B cell (primary cell): ENCODE results near the gene TIMP2. TPM values are rescaled to one million over a fixed set of nuclear protein-coding genes. Genes with fewer than 3 reads are reported as not detected.

ENCODE experiments used
- ATAC-seq: fragments of 200-7000 bp; cut with Tn5 transposase; one replicate; pipeline ENCODE4 v1.10.0; 2021; ENCODE audit warnings: low read depth, mild to moderate bottlenecking, moderate number of reproducible peaks, moderate library complexity
- CTCF ChIA-PET: fragments of 350-600 bp; sonication (Branson Sonifier 250); formaldehyde crosslinking; loops from one replicate; lab custom pipeline; 2021; ENCODE audit warnings: antibody characterized with exemption, inconsistent platforms; lab: Charles Lee
- POLR2A ChIA-PET: fragments of 350-600 bp; sonication (Branson Sonifier 250); formaldehyde crosslinking; loops from one replicate; lab custom pipeline; 2021; ENCODE audit warnings: antibody characterized with exemption; lab: Charles Lee
- DNase-seq: peaks from one replicate; pipeline ENCODE4 v3.0.0; 2013
- H2AFZ ChIP-seq: 2 replicates; pipeline ENCODE4 v1.6.1; 2012; ENCODE audit warnings: mild to moderate bottlenecking, low read depth, low read length; ENCODE audit not compliant: insufficient read depth, poor library complexity, severe bottlenecking
- H3K27ac ChIP-seq, 2 donors: 1 replicate in 1 of 2; 2 replicates in 1 of 2; pipeline ENCODE4 v1.5.1; 2012 to 2013; ENCODE audit warnings: low read length in 2 of 2, mild to moderate bottlenecking in 2 of 2, moderate library complexity in 1 of 2
- H3K27me3 ChIP-seq, 4 experiments: fragments of 200-600 bp in 1 of 4; sonication (generic) in 1 of 4; replicated peaks in 1 of 4; 1 replicate in 2 of 4; 2 replicates in 2 of 4; pipeline versions ENCODE4 v1.6.1 to v1.7.0; 2013 to 2016; ENCODE audit warnings: low read length in 3 of 4, mild to moderate bottlenecking in 2 of 4, mixed read lengths in 1 of 4, moderate library complexity in 1 of 4; ENCODE audit not compliant: insufficient read depth in 4 of 4, control insufficient read depth in 3 of 4; ENCODE audit errors: control extremely low read depth in 1 of 4
- H3K36me3 ChIP-seq, 2 experiments: replicated peaks in 1 of 2; 1 replicate in 1 of 2; 2 replicates in 1 of 2; pipeline versions ENCODE4 v1.6.1 to v1.7.1; 2013; ENCODE audit warnings: low read length in 1 of 2; ENCODE audit not compliant: insufficient read depth in 2 of 2, control insufficient read depth in 1 of 2; ENCODE audit errors: control extremely low read depth in 1 of 2, extremely low read depth in 1 of 2
- H3K4me1 ChIP-seq, 2 donors: fragments of 200-600 bp in 1 of 2; sonication (generic) in 1 of 2; 1 replicate in 1 of 2; 2 replicates in 1 of 2; pipeline versions ENCODE4 v1.5.1 to v1.6.1; 2013 to 2017; ENCODE audit warnings: low read length in 2 of 2; ENCODE audit not compliant: control insufficient read depth in 2 of 2, insufficient read depth in 2 of 2
- H3K4me2 ChIP-seq: replicated peaks from 2 replicates; pipeline ENCODE3; 2012; ENCODE audit warnings: mild to moderate bottlenecking, low read depth, low read length; ENCODE audit not compliant: poor library complexity, severe bottlenecking
- H3K4me3 ChIP-seq, 5 experiments: fragments of 200-600 bp in 1 of 5; sonication (generic) in 1 of 5; 1 replicate in 3 of 5; 2 replicates in 2 of 5; pipeline versions ENCODE4 v1.5.1 to v1.7.0; 2011 to 2016; ENCODE audit warnings: low read length in 4 of 5, mild to moderate bottlenecking in 4 of 5, low read depth in 2 of 5, control low read depth in 1 of 5, moderate library complexity in 1 of 5; ENCODE audit not compliant: insufficient read depth in 1 of 5; ENCODE audit errors: control extremely low read depth in 1 of 5, extremely low read depth in 1 of 5
- H3K79me2 ChIP-seq: fragments of 200-600 bp; sonication (generic); one replicate; pipeline ENCODE4 v1.6.0; 2016; ENCODE audit warnings: low read length; ENCODE audit not compliant: control insufficient read depth, insufficient read depth
- H3K9ac ChIP-seq: fragments of 200-600 bp; sonication (generic); 2 replicates; pipeline ENCODE4 v1.6.1; 2017; ENCODE audit warnings: mild to moderate bottlenecking, low read length, moderate library complexity
- H3K9me3 ChIP-seq, 3 donors: one replicate each; pipeline versions ENCODE4 v1.6.1 to v1.7.1; 2013; ENCODE audit warnings: low read length in 2 of 3; ENCODE audit not compliant: control insufficient read depth in 2 of 3, insufficient read depth in 1 of 3; ENCODE audit errors: control extremely low read depth in 1 of 3
- H4K20me1 ChIP-seq: 2 replicates; pipeline ENCODE4 v1.6.0; 2012; ENCODE audit warnings: mild to moderate bottlenecking, low read length; ENCODE audit not compliant: insufficient read depth, control insufficient read depth, poor library complexity, severe bottlenecking
- H3K27ac Mint-ChIP-seq: one replicate; pipeline ENCODE4 v1.8.0; 2021; ENCODE audit warnings: mixed read lengths
- H3K27me3 Mint-ChIP-seq: one replicate; pipeline ENCODE4 v1.8.0; 2021; ENCODE audit warnings: mixed read lengths
- H3K4me1 Mint-ChIP-seq: one replicate; pipeline ENCODE4 v1.8.0; 2021; ENCODE audit warnings: mixed read lengths
- H3K4me3 Mint-ChIP-seq: one replicate; pipeline ENCODE4 v1.8.0; 2021; ENCODE audit warnings: mixed read lengths
- H3K9me3 Mint-ChIP-seq: one replicate; pipeline ENCODE4 v1.8.0; 2022; ENCODE audit warnings: mixed read lengths; ENCODE audit not compliant: insufficient read depth
- CTCF ChIP-seq: fragments of 200-600 bp; IDR thresholded peaks from one replicate; pipeline ENCODE4 v1.8.0; 2022; ENCODE audit warnings: antibody characterized with exemption, mild to moderate bottlenecking
- EZH2 ChIP-seq: IDR thresholded peaks from 2 replicates; pipeline ENCODE4 v1.6.1; 2012; ENCODE audit warnings: borderline replicate concordance, low read depth, mild to moderate bottlenecking, moderate library complexity, low read length; ENCODE audit not compliant: insufficient read depth, poor library complexity, severe bottlenecking
- WGBS: methylation state at CpG from one replicate; pipeline ENCODE4 v1.1.5; 2013; ENCODE audit warnings: missing lambda C conversion rate; ENCODE audit not compliant: insufficient coverage; 5-methylcytosine and 5-hydroxymethylcytosine counted together
- intact Hi-C: fragments of 100-400 bp; cut with micrococcal nuclease; formaldehyde crosslinking; loops from one replicate; pipeline ENCODE4 v1.10.0; 2022
- polyA plus RNA-seq: library from polyadenylated mRNA; depleted of rRNA; stranded (reverse); fragments of >200 nt; gene quantifications from 2 replicates; pipeline ENCODE4 v1.2.3, GENCODE V29; 2012
- total RNA-seq, 2 donors: library from RNA; stranded (reverse); fragments of 120-200 nt in 1 of 2; gene quantifications; 1 replicate in 1 of 2; 2 replicates in 1 of 2; pipeline versions ENCODE4 v1.2.3 to v1.2.4, GENCODE V29; 2013 to 2022

Gene TIMP2
- total and polyA plus RNA-seq, 2 donors (not counting 1 experiment from before 2014, with no cell fraction given), result 4.8 to 10.0 TPM

GRCh38 chr17:78855561-78856165 is 69.5 kb downstream of the TIMP2 start:
- H3K27ac Mint-ChIP-seq, result no peak overlapping the region
- Histone ChIP-seq H3K36me3 (peaks cover 0 to 3% of the 10 kb centered on the region in 2 experiments), H3K79me2 (no peaks in the 10 kb centered on the region), H3K27me3 (no peaks in the 10 kb centered on the region), H4K20me1 (no peaks in the 10 kb centered on the region), H3K9ac (no peak overlapping the region), H3K9me3 (no peaks in the 10 kb centered on the region), H3K27ac (no peak overlapping the region), H3K4me1 (no peaks in the 10 kb centered on the region), H3K4me2 (no peak overlapping the region), H2AFZ (no peak overlapping the region), H3K4me3 (no peak overlapping the region)
- no peak for ATAC-seq
- intact Hi-C loops, result no loop called here
- POLR2A ChIA-PET, result interaction anchor here (0.6 kb wide), 1 partner anchor 35 kb away, joined by 6 read pairs; no protein-coding TSS in a partner anchor
- H3K4me1 Mint-ChIP-seq, result no peaks in the 10 kb centered on the region
- no peaks in the 10 kb centered on the region for H3K27me3 Mint-ChIP-seq
- CTCF ChIA-PET, result no interaction called here
- 93% methylated on average over 25 of the region's 25 CpGs for WGBS
- H3K4me3 Mint-ChIP-seq, result no peak overlapping the region
- TF ChIP-seq EZH2 (no peak), CTCF (no peak)
- no peaks in the 10 kb centered on the region for H3K9me3 Mint-ChIP-seq
- DNase-seq, result no peak

- DNase-seq (no peak), ATAC-seq (no peak)
- Histone ChIP-seq H3K9ac (no peak overlapping the region), H3K27ac (no peak overlapping the region), H4K20me1 (no peaks in the 10 kb centered on the region), H3K4me2 (no peak overlapping the region), H3K27me3 (no peaks in the 10 kb centered on the region), H3K9me3 (no peaks in the 10 kb centered on the region), H3K79me2 (no peaks in the 10 kb centered on the region), H3K4me1 (no peaks in the 10 kb centered on the region), H3K4me3 (no peak overlapping the region), H2AFZ (no peak overlapping the region), H3K36me3 (peaks cover 0 to 3% of the 10 kb centered on the region in 2 experiments)
- Mint-ChIP-seq H3K27ac (no peak overlapping the region), H3K4me1 (no peaks in the 10 kb centered on the region), H3K4me3 (no peak overlapping the region), H3K27me3 (no peaks in the 10 kb centered on the region), H3K9me3 (no peaks in the 10 kb centered on the region)
- intact Hi-C loops, result no loop called here
- POLR2A ChIA-PET, result no interaction called here
- WGBS, result 98% methylated on average over 5 of the region's 9 CpGs
- CTCF ChIA-PET, result interaction anchor here (1.0 to 1.6 kb wide), 2 partner anchors 9 to 11 kb away, joined by 4 to 5 read pairs; no protein-coding TSS in a partner anchor
- TF ChIP-seq CTCF (no peak), EZH2 (no peak)
Measured at GRCh38 chr17:78854508-78854907, 70.7 kb downstream of the TIMP2 start.
